ENCODE data around the gene SYCP3. TPM values are rescaled to one million over a fixed set of nuclear protein-coding genes. Genes with fewer than 3 reads are reported as not detected.
"Not testable (repeated sequence)": the region's sequence is repeated elsewhere in the genome, so short reads cannot be mapped to it uniquely, and the experiment has no call there.

The SYCP3 gene
- total RNA-seq, 1 donor from 2014 or later, result not detected

- Mint-ChIP-seq H3K4me1 (peaks cover 13% of the 10 kb centered on the region), H3K4me3 (no peak overlapping the region), H3K27me3 (ENCODE audit: low read depth) (peaks cover 10% of the 10 kb centered on the region), H3K36me3 (ENCODE audit: low read depth) (no peaks in the 10 kb centered on the region), H3K27ac (ENCODE audit: unreplicated experiment) (no peak overlapping the region), H3K9me3 (no peaks in the 10 kb centered on the region)
- DNase-seq (ENCODE audit: low read depth, low spot score), result no peak
- TF ChIP-seq CTCF (conservative IDR thresholded peaks at IDR 0.05), result no peak
Observed at GRCh38 chr12:101691503-101692096, 47.7 kb downstream of the SYCP3 start.

GRCh38 chr12:101690544-101691098 is 48.6 kb downstream of the SYCP3 start:
- Mint-ChIP-seq H3K36me3 (ENCODE audit: low read depth) (no peaks in the 10 kb centered on the region), H3K27ac (ENCODE audit: unreplicated experiment) (no peak overlapping the region)

GRCh38 chr12:101686176-101686575 is 53.1 kb downstream of the SYCP3 start:
- TF ChIP-seq CTCF (conservative IDR thresholded peaks at IDR 0.05), result no peak
- Mint-ChIP-seq H3K27ac (ENCODE audit: unreplicated experiment) (no peak overlapping the region), H3K4me1 (peaks cover under 1% of the 10 kb centered on the region), H3K9me3 (no peaks in the 10 kb centered on the region), H3K4me3 (no peak overlapping the region), H3K27me3 (ENCODE audit: low read depth) (no peaks in the 10 kb centered on the region), H3K36me3 (ENCODE audit: low read depth) (no peaks in the 10 kb centered on the region)
- no peak for DNase-seq (ENCODE audit: low read depth, low spot score)

More at GRCh38 chr12:101690544-101691098, 48.6 kb downstream of the SYCP3 start:
- DNase-seq (ENCODE audit: low read depth, low spot score), result no peak
- no peak for TF ChIP-seq CTCF (conservative IDR thresholded peaks at IDR 0.05)
- Mint-ChIP-seq H3K4me1 (peaks cover 9% of the 10 kb centered on the region), H3K27me3 (ENCODE audit: low read depth) (peaks cover 5% of the 10 kb centered on the region), H3K4me3 (no peak overlapping the region), H3K9me3 (no peaks in the 10 kb centered on the region)

- Mint-ChIP-seq H3K9me3 (no peaks in the 10 kb centered on the region), H3K27me3 (ENCODE audit: low read depth) (no peaks in the 10 kb centered on the region), H3K4me1 (peaks cover 5% of the 10 kb centered on the region), H3K4me3 (no peak overlapping the region), H3K36me3 (ENCODE audit: low read depth) (no peaks in the 10 kb centered on the region), H3K27ac (ENCODE audit: unreplicated experiment) (no peak overlapping the region)
- no peak for DNase-seq (ENCODE audit: low read depth, low spot score)
- TF ChIP-seq CTCF (conservative IDR thresholded peaks at IDR 0.05), result no peak
Observed at GRCh38 chr12:101685092-101685491, 54.2 kb downstream of the SYCP3 start.

- H3K27ac Mint-ChIP-seq (ENCODE audit: unreplicated experiment); H3K4me1 Mint-ChIP-seq; H3K27me3 Mint-ChIP-seq (ENCODE audit: low read depth); H3K4me3 Mint-ChIP-seq; H3K36me3 Mint-ChIP-seq (ENCODE audit: low read depth); H3K9me3 Mint-ChIP-seq; DNase-seq (ENCODE audit: low read depth, low spot score): not testable (repeated sequence)
Observed at GRCh38 chr12:101681627-101682026, 57.6 kb downstream of the SYCP3 start.

- Mint-ChIP-seq H3K27ac (ENCODE audit: unreplicated experiment) (no peak overlapping the region), H3K4me3 (no peak overlapping the region), H3K9me3 (no peaks in the 10 kb centered on the region), H3K36me3 (ENCODE audit: low read depth) (no peaks in the 10 kb centered on the region), H3K27me3 (ENCODE audit: low read depth) (no peaks in the 10 kb centered on the region), H3K4me1 (peaks cover 6% of the 10 kb centered on the region)
- TF ChIP-seq CTCF (conservative IDR thresholded peaks at IDR 0.05), result no peak
- DNase-seq (ENCODE audit: low read depth, low spot score), result no peak
Observed at GRCh38 chr12:101680647-101681046, 58.6 kb downstream of the SYCP3 start.

Measured in neural crest cell (in vitro differentiated cells).